ENCODE data around the gene PARD3B. TPM values are rescaled to one million over a fixed set of nuclear protein-coding genes. Genes with fewer than 3 reads are reported as not detected.

Gene PARD3B
- total RNA-seq, 1 experiment from 2014 or later: 7.6 TPM

DNA sequence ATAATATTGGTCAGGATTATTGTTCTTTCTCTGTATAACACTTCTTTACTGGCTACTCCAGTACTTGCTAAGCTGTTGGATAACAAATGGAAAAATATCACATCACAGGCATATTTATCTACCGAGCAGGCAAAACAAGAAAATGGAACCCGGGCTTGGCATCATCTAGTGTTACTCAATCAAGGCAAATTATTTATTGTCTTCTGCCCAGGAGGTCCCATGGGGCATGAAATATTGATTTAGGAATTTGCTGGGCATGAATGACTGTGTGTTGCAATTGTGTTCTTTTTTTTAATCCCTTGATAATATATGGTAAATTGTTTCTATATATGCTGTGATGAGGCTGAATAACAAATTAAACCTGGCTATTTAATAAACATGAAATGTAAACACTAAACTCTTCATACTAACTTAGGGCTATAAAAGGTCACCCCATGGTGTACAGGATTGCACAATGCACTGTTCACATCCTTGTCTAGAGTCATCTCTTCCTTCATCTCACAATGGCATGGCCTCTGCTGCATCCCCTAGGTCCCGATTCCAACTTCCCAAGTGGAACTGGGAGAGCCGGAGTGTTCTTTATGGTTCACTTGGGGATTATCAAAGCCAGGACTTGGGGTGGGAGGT, 2.2 kb upstream of the PARD3B start:
- POLR2A ChIA-PET (ENCODE audit: low non-redundant PET): no interaction called here
- H3K4me1 ChIP-seq (ENCODE audit: insufficient read depth, low read length, poor library complexity, severe bottlenecking): peaks cover 15% of the 10 kb centered on the region
- no peak overlapping the region for H3K27ac ChIP-seq (ENCODE audit: low read depth, low read length, poor library complexity, severe bottlenecking)
- CTCF ChIA-PET: no interaction called here
- intact Hi-C loops (cut with micrococcal nuclease; ENCODE audit: unreplicated experiment): loop anchor here (10.0 kb wide), 1 partner anchor 218 kb away; no protein-coding TSS in a partner anchor
- no peaks in the 10 kb centered on the region for H3K27me3 ChIP-seq (replicated peaks; ENCODE audit: insufficient read depth, low read depth, low read length, poor library complexity)
- no peak for TF ChIP-seq EZH2 (IDR thresholded peaks at IDR 0.05; ENCODE audit: borderline replicate concordance, low read depth, low read length, poor library complexity, severe bottlenecking)
- TF ChIP-seq, protein P1, sequence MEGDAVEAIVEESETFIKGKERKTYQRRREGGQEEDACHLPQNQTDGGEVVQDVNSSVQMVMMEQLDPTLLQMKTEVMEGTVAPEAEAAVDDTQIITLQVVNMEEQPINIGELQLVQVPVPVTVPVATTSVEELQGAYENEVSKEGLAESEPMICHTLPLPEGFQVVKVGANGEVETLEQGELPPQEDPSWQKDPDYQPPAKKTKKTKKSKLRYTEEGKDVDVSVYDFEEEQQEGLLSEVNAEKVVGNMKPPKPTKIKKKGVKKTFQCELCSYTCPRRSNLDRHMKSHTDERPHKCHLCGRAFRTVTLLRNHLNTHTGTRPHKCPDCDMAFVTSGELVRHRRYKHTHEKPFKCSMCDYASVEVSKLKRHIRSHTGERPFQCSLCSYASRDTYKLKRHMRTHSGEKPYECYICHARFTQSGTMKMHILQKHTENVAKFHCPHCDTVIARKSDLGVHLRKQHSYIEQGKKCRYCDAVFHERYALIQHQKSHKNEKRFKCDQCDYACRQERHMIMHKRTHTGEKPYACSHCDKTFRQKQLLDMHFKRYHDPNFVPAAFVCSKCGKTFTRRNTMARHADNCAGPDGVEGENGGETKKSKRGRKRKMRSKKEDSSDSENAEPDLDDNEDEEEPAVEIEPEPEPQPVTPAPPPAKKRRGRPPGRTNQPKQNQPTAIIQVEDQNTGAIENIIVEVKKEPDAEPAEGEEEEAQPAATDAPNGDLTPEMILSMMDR (conservative IDR thresholded peaks at IDR 0.05; ENCODE audit: low read depth, low read length): no peak
- H3K9me3 ChIP-seq (ENCODE audit: low read depth, low read length, poor library complexity, severe bottlenecking): no peaks in the 10 kb centered on the region
- BruUV-seq (replicated peaks): no TSS peak
- no peak for DNase-seq (ENCODE audit: low spot score)
- no peak overlapping the region for H3K4me3 ChIP-seq (ENCODE audit: low read depth, low read length, poor library complexity, severe bottlenecking)
- H3K36me3 ChIP-seq (ENCODE audit: insufficient read depth, low read length, poor library complexity, severe bottlenecking): no peaks in the 10 kb centered on the region

DNA sequence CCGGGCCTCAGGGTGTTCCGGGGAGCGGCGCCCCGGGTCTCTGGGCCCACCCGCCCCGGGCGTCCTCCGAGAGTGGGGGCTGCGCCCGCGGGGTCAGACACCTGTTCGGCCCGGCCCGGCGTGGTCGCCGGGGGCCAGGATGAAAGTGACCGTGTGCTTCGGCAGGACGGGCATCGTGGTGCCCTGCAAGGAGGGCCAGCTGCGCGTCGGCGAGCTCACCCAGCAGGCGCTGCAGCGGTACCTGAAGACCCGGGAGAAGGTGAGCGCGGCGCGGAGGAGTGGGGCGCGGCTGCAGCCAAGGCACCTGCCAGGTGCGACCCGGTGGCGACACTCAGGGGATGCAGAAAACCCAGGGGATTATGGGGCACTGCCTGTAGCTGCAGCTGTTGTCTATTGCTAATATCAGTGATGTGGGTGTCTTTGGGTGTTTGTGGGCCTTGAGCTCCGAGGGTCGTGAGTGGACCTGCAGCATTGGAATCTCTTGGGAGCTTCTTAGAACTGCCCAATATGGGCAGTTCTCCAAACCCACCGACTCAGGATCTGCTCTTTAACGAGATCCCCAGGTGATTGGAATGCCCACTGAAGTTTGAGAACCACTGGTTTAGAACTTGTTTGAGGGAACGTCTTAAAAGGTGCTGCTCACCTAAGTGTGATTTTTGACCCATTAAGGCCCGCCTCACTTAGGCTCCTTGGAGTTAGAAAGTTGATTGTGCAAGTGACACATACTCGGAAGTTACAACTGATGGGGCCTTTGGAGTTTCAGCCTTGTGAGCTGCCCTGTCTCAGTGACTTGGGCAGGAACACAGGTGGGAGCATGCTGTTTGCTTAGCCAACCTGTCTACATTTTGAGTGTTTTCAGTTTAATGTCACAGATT, 823 bp downstream of the PARD3B start:
- intact Hi-C loops (cut with micrococcal nuclease; ENCODE audit: unreplicated experiment): loop anchor here (5.0 to 10.0 kb wide), 2 partner anchors 221 to 284 kb away; no protein-coding TSS in a partner anchor
- no peaks in the 10 kb centered on the region for H3K27me3 ChIP-seq (replicated peaks; ENCODE audit: insufficient read depth, low read depth, low read length, poor library complexity)
- H3K4me3 ChIP-seq (ENCODE audit: low read depth, low read length, poor library complexity, severe bottlenecking): peak overlapping the region; percentile 84
- BruUV-seq (replicated peaks): no TSS peak
- no peaks in the 10 kb centered on the region for H3K9me3 ChIP-seq (ENCODE audit: low read depth, low read length, poor library complexity, severe bottlenecking)
- peaks cover 7% of the 10 kb centered on the region for H3K4me1 ChIP-seq (ENCODE audit: insufficient read depth, low read length, poor library complexity, severe bottlenecking)
- peak overlapping the region; percentile 83 for H3K27ac ChIP-seq (ENCODE audit: low read depth, low read length, poor library complexity, severe bottlenecking)
- ChIA-PET CTCF (no interaction called here), POLR2A (ENCODE audit: low non-redundant PET) (no interaction called here)
- TF ChIP-seq, protein P1 (conservative IDR thresholded peaks at IDR 0.05; ENCODE audit: low read depth, low read length): no peak
- TF ChIP-seq EZH2 (IDR thresholded peaks at IDR 0.05; ENCODE audit: borderline replicate concordance, low read depth, low read length, poor library complexity, severe bottlenecking): no peak
- DNase-seq (ENCODE audit: low spot score): no peak
- H3K36me3 ChIP-seq (ENCODE audit: insufficient read depth, low read length, poor library complexity, severe bottlenecking): no peaks in the 10 kb centered on the region

DNA sequence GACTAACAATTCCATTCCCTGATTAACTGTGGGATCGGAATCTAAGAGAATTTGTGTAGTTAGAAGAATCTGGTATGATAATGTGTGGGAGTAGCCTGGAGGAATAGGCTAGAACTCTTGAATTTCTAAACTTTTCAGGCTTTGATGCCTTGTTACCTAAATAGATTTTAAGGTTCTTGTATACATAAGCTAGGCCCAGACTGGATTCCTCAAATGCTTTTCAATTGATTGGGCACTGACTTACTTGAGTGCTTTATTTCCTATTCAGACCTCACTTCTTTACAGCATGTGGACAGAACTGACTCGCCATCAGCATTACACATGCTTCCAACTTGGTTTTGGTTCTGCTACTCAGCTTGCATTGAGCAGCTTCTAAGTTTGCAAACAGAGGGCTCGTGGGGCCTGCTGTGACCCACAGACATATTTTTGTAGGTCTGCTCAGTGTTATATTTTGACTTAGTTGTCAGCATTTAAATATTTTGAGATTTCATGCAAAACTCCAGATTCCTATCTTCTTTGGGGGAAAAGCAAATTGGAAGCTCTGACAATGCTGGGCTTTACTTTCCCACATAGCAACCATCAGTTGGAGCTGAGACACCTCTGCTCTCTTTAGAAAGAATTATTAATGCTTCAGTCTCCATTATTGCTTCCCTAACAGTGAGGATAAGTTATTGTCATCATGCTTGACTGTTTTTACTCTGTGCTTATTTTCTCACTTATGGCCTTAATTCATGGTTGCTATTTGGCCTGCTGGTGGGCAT, 5.7 kb downstream of the PARD3B start:
- intact Hi-C loops (cut with micrococcal nuclease; ENCODE audit: unreplicated experiment): no loop called here
- BruUV-seq (replicated peaks): no TSS peak
- POLR2A ChIA-PET (ENCODE audit: low non-redundant PET): no interaction called here

More for the DNA sequence above, 5.7 kb downstream of the PARD3B start:
- Histone ChIP-seq H3K27ac (ENCODE audit: low read depth, low read length, poor library complexity, severe bottlenecking) (no peak overlapping the region), H3K27me3 (replicated peaks; ENCODE audit: insufficient read depth, low read depth, low read length, poor library complexity) (no peaks in the 10 kb centered on the region), H3K4me1 (ENCODE audit: insufficient read depth, low read length, poor library complexity, severe bottlenecking) (peaks cover 7% of the 10 kb centered on the region), H3K4me3 (ENCODE audit: low read depth, low read length, poor library complexity, severe bottlenecking) (no peak overlapping the region), H3K36me3 (ENCODE audit: insufficient read depth, low read length, poor library complexity, severe bottlenecking) (no peaks in the 10 kb centered on the region), H3K9me3 (ENCODE audit: low read depth, low read length, poor library complexity, severe bottlenecking) (no peaks in the 10 kb centered on the region)
- DNase-seq (ENCODE audit: low spot score): no peak
- CTCF ChIA-PET: no interaction called here
- TF ChIP-seq EZH2 (IDR thresholded peaks at IDR 0.05; ENCODE audit: borderline replicate concordance, low read depth, low read length, poor library complexity, severe bottlenecking): no peak
- TF ChIP-seq, protein P1 (conservative IDR thresholded peaks at IDR 0.05; ENCODE audit: low read depth, low read length): no peak

Data from A673 (cell line).